K562 (cell line): Measurements from ENCODE around the gene LRFN2. TPM values are rescaled to one million over a fixed set of nuclear protein-coding genes. Genes with fewer than 3 reads are reported as not detected.

Source experiments
- ATAC-seq: fragments of 200-7000 bp; cut with Tn5 transposase; 3 replicates; pipeline ENCODE4 v1.9.1; 2020; ENCODE audit warnings: moderate library complexity
- BruUV-seq: library from RNA; stranded (reverse); fragments of 400-500 nt; replicated peaks from 2 replicates; lab custom pipeline; 2021; lab: Mats Ljungman, UMichigan
- CTCF ChIA-PET: fragments of 300-600 bp; formaldehyde crosslinking; extraction: SDS; loops from one replicate; lab custom pipeline; 2021; ENCODE audit warnings: low intra/inter-chr PET ratio; lab: Yijun Ruan, JAX
- POLR2A ChIA-PET: fragments of 300-600, 350-650 bp; sonication (Branson Sonifier 250); formaldehyde crosslinking; extraction: SDS; loops from one replicate; lab custom pipeline; 2021; ENCODE audit warnings: antibody characterized with exemption, inconsistent platforms; lab: Yijun Ruan, JAX
- DNase-seq, 4 experiments: peaks; one replicate each; pipeline versions ENCODE4 v3.0.0 to v3.0.0-alpha.2; 2011 to 2018; ENCODE audit warnings: low spot score in 3 of 4, mixed read lengths in 3 of 4; ENCODE audit errors: extremely low read depth in 1 of 4
- FAIRE-seq: peaks from 2 replicates; lab custom pipeline; 2011; peaks lifted over from hg19 to GRCh38; lab: Jason Lieb, UNC
- H2AFZ ChIP-seq: 2 replicates; pipeline ENCODE4 v1.6.0; 2011; ENCODE audit warnings: low read depth, low read length, control low read depth, inconsistent platforms
- H3K27ac ChIP-seq: fragments of 200-600 bp; 3 replicates; pipeline ENCODE4 v1.8.0; 2011; ENCODE audit warnings: low read depth, mild to moderate bottlenecking, control low read depth, inconsistent platforms, low read length, moderate library complexity, mixed read lengths; ENCODE audit errors: extremely low read depth
- H3K27me3 ChIP-seq, 2 experiments: fragments of 300-600 bp in 1 of 2; 2 replicates in 1 of 2; 3 replicates in 1 of 2; pipeline versions ENCODE4 v1.6.0 to v1.8.0; 2011; ENCODE audit warnings: inconsistent platforms in 2 of 2, low read length in 2 of 2, mild to moderate bottlenecking in 1 of 2, mixed read lengths in 1 of 2, moderate library complexity in 1 of 2; ENCODE audit not compliant: control insufficient read depth in 2 of 2, insufficient read depth in 2 of 2
- H3K36me3 ChIP-seq: fragments of 300-600 bp; 3 replicates; pipeline ENCODE4 v1.8.0; 2011; ENCODE audit warnings: mild to moderate bottlenecking, low read length, inconsistent platforms; ENCODE audit not compliant: control insufficient read depth, insufficient read depth
- H3K4me1 ChIP-seq, 2 experiments: fragments of 200-600 bp in 1 of 2; replicated peaks in 1 of 2; 2 replicates in 1 of 2; 3 replicates in 1 of 2; pipeline versions ENCODE4 v1.5.1 to v1.8.0; 2011; ENCODE audit warnings: inconsistent platforms in 2 of 2, low read length in 2 of 2, mild to moderate bottlenecking in 1 of 2, mixed read lengths in 1 of 2, moderate library complexity in 1 of 2; ENCODE audit not compliant: control insufficient read depth in 2 of 2, insufficient read depth in 2 of 2
- H3K4me2 ChIP-seq: 2 replicates; pipeline ENCODE4 v1.6.1; 2011; ENCODE audit warnings: low read length, control low read depth, inconsistent platforms, mixed read lengths; ENCODE audit not compliant: insufficient read depth
- H3K4me3 ChIP-seq: fragments of 200-600 bp; sonication (generic), shearing (Covaris generic); 2 replicates; pipeline ENCODE4 v1.5.1; 2016; ENCODE audit warnings: control low read depth, inconsistent platforms
- H3K79me2 ChIP-seq: fragments of 200-600 bp; 3 replicates; pipeline ENCODE4 v1.8.0; 2011; ENCODE audit warnings: low read length, inconsistent platforms; ENCODE audit not compliant: control insufficient read depth, insufficient read depth
- H3K9ac ChIP-seq, 2 experiments: 2 replicates each; pipeline versions ENCODE4 v1.6.0 to v1.6.1; 2011; ENCODE audit warnings: low read depth in 2 of 2, low read length in 2 of 2, control low read depth in 1 of 2, inconsistent platforms in 1 of 2, mild to moderate bottlenecking in 1 of 2, mixed read lengths in 1 of 2; ENCODE audit not compliant: insufficient read depth in 1 of 2
- H3K9me1 ChIP-seq: one replicate; pipeline ENCODE4 v1.6.0; 2011; ENCODE audit warnings: inconsistent platforms, mild to moderate bottlenecking, low read length, moderate library complexity; ENCODE audit not compliant: control insufficient read depth, insufficient read depth
- H3K9me3 ChIP-seq: replicated peaks from 2 replicates; pipeline ENCODE4 v1.5.1; 2011; ENCODE audit warnings: low read depth, low read length, inconsistent platforms; ENCODE audit not compliant: control insufficient read depth, insufficient read depth
- H4K20me1 ChIP-seq: replicated peaks from 2 replicates; pipeline ENCODE4 v1.6.1; 2011; ENCODE audit warnings: low read length, inconsistent platforms, mixed read lengths; ENCODE audit not compliant: control insufficient read depth, insufficient read depth
- ARHGAP35 ChIP-seq: fragments of 450-650 bp; IDR thresholded peaks from 2 replicates; pipeline ENCODE4 v1.6.1; 2018; ENCODE audit not compliant: partially characterized antibody
- ASH1L ChIP-seq: fragments of 450-650 bp; IDR thresholded peaks from 2 replicates; pipeline ENCODE4 v1.6.1; 2018; ENCODE audit warnings: borderline replicate concordance, mild to moderate bottlenecking, low read depth; ENCODE audit not compliant: partially characterized antibody
- CBFA2T3 ChIP-seq: fragments of 450-650 bp; IDR thresholded peaks from 2 replicates; pipeline ENCODE4 v1.6.1; 2017
- COPS2 ChIP-seq: fragments of 450-650 bp; conservative IDR thresholded peaks from 2 replicates; pipeline ENCODE4 v1.6.1; 2016; ENCODE audit warnings: mild to moderate bottlenecking, moderate library complexity
- CXXC5 ChIP-seq: fragments of 250-450 bp; sonication (Bioruptor Pico); IDR thresholded peaks from 2 replicates; pipeline ENCODE4 v1.8.0; 2022; ENCODE audit warnings: inconsistent platforms, mild to moderate bottlenecking, moderate library complexity
- ELF2 ChIP-seq: fragments of 250-450 bp; sonication (Bioruptor Pico); IDR thresholded peaks from 2 replicates; pipeline ENCODE4 v1.5.0; 2021; ENCODE audit warnings: mild to moderate bottlenecking
- JUN ChIP-seq, 2 experiments: sonication (generic) in 1 of 2; formaldehyde crosslinking in 1 of 2; IDR thresholded peaks; 2 replicates each; pipeline versions ENCODE4 v1.6.1 to v1.8.0; 2012 to 2022; ENCODE audit warnings: borderline replicate concordance in 2 of 2, mild to moderate bottlenecking in 2 of 2, improper control_type of control experiment in 1 of 2, low read depth in 1 of 2, low read length in 1 of 2, missing genetic modification reagents in 1 of 2
- NFIX ChIP-seq: fragments of 250-450 bp; sonication (Bioruptor Pico); IDR thresholded peaks from 2 replicates; pipeline ENCODE4 v1.4.0; 2020; ENCODE audit warnings: low read depth, mild to moderate bottlenecking, moderate library complexity
- POLR2G ChIP-seq: fragments of 200-400 bp; formaldehyde crosslinking; IDR thresholded peaks from 2 replicates; pipeline ENCODE4 v1.6.1; 2017; ENCODE audit warnings: low read depth, mild to moderate bottlenecking, antibody characterized with exemption, low read length, moderate library complexity
- RBM25 ChIP-seq: fragments of 200-400 bp; formaldehyde crosslinking; IDR thresholded peaks from 2 replicates; pipeline ENCODE4 v1.6.1; 2018; ENCODE audit warnings: low read length, low read depth, moderate library complexity; ENCODE audit not compliant: severe bottlenecking
- TAF9B ChIP-seq: fragments of 450-650 bp; IDR thresholded peaks from 2 replicates; pipeline ENCODE4 v1.6.1; 2018; ENCODE audit warnings: mild to moderate bottlenecking; ENCODE audit not compliant: partially characterized antibody
- ZFP30 ChIP-seq: fragments of 250-450 bp; sonication (Bioruptor Pico); IDR thresholded peaks from 2 replicates; pipeline ENCODE4 v1.8.0; 2022; ENCODE audit warnings: moderate library complexity, mild to moderate bottlenecking, inconsistent platforms, borderline replicate concordance
- WGBS: fragments of 100-300 bp; shearing (Covaris generic); methylation state at CpG from one replicate; pipeline ENCODE4 v1.1.6; 2016; ENCODE audit warnings: low coverage, mixed read lengths; ENCODE audit not compliant: insufficient coverage; ENCODE audit errors: missing lambda C conversion rate; 5-methylcytosine and 5-hydroxymethylcytosine counted together
- in situ Hi-C: fragments of 300-500 bp; cut with MboI; formaldehyde crosslinking; loops from 4 replicates; pipeline ENCODE4 v1.15.0; 2018; ENCODE audit warnings: inconsistent platforms, mixed read lengths
- intact Hi-C: fragments of 100-400 bp; cut with micrococcal nuclease; formaldehyde crosslinking; loops from 2 replicates; pipeline ENCODE4 v1.14.2; 2022
- polyA plus RNA-seq, 8 experiments: library from polyadenylated mRNA; depleted of rRNA in 4 of 8; stranded (reverse) in 5 of 8; unstranded in 3 of 8; fragments of >200 nt; fragmentation: Nextera tagmentation in 2 of 8; fragmentation: Illumina TruSeq in 1 of 8; extraction: Ambion mirVana in 2 of 8; extraction: Trizol in 1 of 8; gene quantifications; 2 replicates each; pipeline versions ENCODE4 v1.2.1 to v1.2.3, GENCODE V29; 2011 to 2014; ENCODE audit warnings: inconsistent platforms in 1 of 8, missing spikeins in 1 of 8
- total RNA-seq, 7 experiments: library from RNA; depleted of rRNA in 6 of 7; stranded (reverse); fragments of >200 nt in 6 of 7; fragmentation: Illumina TruSeq in 2 of 7; extraction: Trizol in 2 of 7; gene quantifications; 2 replicates each; pipeline versions ENCODE4 v1.2.1 to v1.2.3, GENCODE V29; 2011 to 2021; ENCODE audit warnings: low replicate concordance in 1 of 7
- TF ChIP-seq, protein P1 (sequence below): sonication (generic); formaldehyde crosslinking; IDR thresholded peaks from 2 replicates; pipeline ENCODE4 v1.8.0; 2022; ENCODE audit warnings: mild to moderate bottlenecking, low read depth, missing genetic modification reagents
- TF ChIP-seq, protein P2 (sequence below): fragments of 250-450 bp; sonication (Bioruptor Pico); IDR thresholded peaks from 2 replicates; pipeline ENCODE4 v1.8.0; 2021; ENCODE audit warnings: moderate library complexity, mild to moderate bottlenecking, inconsistent platforms

The LRFN2 gene
- total and polyA plus RNA-seq, 9 of the 15 experiments (the other 6 are each of a cell fraction or from before 2014, with no cell fraction given), result not detected

DNA sequence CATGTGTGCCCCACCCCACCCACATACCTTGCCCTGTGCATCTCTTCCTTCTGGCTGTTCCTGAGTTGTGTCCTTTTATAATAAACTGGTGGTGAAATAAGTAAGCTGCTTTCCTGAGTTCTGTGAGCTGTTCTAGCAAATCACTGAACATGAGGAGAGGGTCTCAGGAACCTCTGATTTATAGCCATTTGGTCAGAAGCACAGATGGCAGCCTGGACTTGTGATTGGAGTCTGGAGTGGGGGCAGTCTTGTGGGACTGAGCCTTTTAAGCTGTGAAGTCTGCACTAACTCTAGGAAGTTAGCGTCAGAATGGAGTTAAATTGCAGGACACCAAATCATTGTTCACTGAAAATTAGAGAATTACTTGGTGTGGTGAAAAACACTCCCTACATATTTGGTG is 245.4 kb downstream of the LRFN2 start:
- 0% methylated on average over 1 of the region's 1 CpG for WGBS
- FAIRE-seq, result no peak
- POLR2A ChIA-PET, result interaction anchor here (0.6 kb wide), 1 partner anchor 10 kb away, joined by 3 read pairs; no protein-coding TSS in a partner anchor
- intact Hi-C loops, result no loop called here
- H3K27ac ChIP-seq, result no peak overlapping the region
- H3K4me1 ChIP-seq, result no peaks in the 10 kb centered on the region
- no peaks in the 10 kb centered on the region for H3K36me3 ChIP-seq
- DNase-seq, result no peak
- in situ Hi-C loops, result no loop called here
- no peaks in the 10 kb centered on the region for H4K20me1 ChIP-seq
- CTCF ChIA-PET, result no interaction called here
- H3K79me2 ChIP-seq, result no peaks in the 10 kb centered on the region
- H2AFZ ChIP-seq, result no peak overlapping the region
- H3K4me3 ChIP-seq, result no peak overlapping the region
- no peaks in the 10 kb centered on the region for H3K9me1 ChIP-seq
- TF ChIP-seq TAF9B (no peak), NFIX (CRISPR knock-in tag) (no peak), CBFA2T3 (no peak), JUN (IDR thresholded peaks at IDR 0.05; ENCODE audit: borderline replicate concordance, low read depth, low read length) (no peak), JUN (CRISPR knock-in tag; IDR thresholded peaks at IDR 0.05; ENCODE audit: borderline replicate concordance) (no peak), ZFP30 (CRISPR knock-in tag) (no peak), CXXC5 (CRISPR knock-in tag) (no peak), ASH1L (no peak), COPS2 (no peak), ELF2 (CRISPR knock-in tag) (no peak), POLR2G (no peak), RBM25 (no peak), ARHGAP35 (no peak)
- TF ChIP-seq, protein P1, sequence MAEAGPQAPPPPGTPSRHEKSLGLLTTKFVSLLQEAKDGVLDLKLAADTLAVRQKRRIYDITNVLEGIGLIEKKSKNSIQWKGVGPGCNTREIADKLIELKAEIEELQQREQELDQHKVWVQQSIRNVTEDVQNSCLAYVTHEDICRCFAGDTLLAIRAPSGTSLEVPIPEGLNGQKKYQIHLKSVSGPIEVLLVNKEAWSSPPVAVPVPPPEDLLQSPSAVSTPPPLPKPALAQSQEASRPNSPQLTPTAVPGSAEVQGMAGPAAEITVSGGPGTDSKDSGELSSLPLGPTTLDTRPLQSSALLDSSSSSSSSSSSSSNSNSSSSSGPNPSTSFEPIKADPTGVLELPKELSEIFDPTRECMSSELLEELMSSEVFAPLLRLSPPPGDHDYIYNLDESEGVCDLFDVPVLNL (CRISPR knock-in tag), result no peak
- TF ChIP-seq, protein P2, sequence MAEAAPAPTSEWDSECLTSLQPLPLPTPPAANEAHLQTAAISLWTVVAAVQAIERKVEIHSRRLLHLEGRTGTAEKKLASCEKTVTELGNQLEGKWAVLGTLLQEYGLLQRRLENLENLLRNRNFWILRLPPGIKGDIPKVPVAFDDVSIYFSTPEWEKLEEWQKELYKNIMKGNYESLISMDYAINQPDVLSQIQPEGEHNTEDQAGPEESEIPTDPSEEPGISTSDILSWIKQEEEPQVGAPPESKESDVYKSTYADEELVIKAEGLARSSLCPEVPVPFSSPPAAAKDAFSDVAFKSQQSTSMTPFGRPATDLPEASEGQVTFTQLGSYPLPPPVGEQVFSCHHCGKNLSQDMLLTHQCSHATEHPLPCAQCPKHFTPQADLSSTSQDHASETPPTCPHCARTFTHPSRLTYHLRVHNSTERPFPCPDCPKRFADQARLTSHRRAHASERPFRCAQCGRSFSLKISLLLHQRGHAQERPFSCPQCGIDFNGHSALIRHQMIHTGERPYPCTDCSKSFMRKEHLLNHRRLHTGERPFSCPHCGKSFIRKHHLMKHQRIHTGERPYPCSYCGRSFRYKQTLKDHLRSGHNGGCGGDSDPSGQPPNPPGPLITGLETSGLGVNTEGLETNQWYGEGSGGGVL, result no peak
- no peak overlapping the region for H3K9ac ChIP-seq
- no peaks in the 10 kb centered on the region for H3K9me3 ChIP-seq
- no peak overlapping the region for H3K4me2 ChIP-seq
- ATAC-seq, result no peak
- H3K27me3 ChIP-seq, result peaks cover 0 to 52% of the 10 kb centered on the region in 2 experiments; a peak in 3 of 5 replicates
- BruUV-seq, result no TSS peak
